Glomerular endothelial cell (primary cell): ENCODE measurements around the gene HDHD3. TPM values are rescaled to one million over a fixed set of nuclear protein-coding genes. Genes with fewer than 3 reads are reported as not detected.
"Not testable (repeated sequence)": the region's sequence is repeated elsewhere in the genome, so short reads cannot be mapped to it uniquely, and the experiment has no call there.

ENCODE experiments used
- DNase-seq: peaks from one replicate; pipeline ENCODE4 v3.0.0-alpha.2; 2011; ENCODE audit warnings: low read depth, low spot score; ENCODE audit errors: extremely low read depth
- total RNA-seq: library from RNA; depleted of rRNA; stranded (reverse); fragments of >200 nt; gene quantifications from 2 replicates; pipeline ENCODE4 v1.2.3, GENCODE V29; 2015

The HDHD3 gene
- total RNA-seq, 1 donor from 2014 or later, result 8.5 TPM

DNA sequence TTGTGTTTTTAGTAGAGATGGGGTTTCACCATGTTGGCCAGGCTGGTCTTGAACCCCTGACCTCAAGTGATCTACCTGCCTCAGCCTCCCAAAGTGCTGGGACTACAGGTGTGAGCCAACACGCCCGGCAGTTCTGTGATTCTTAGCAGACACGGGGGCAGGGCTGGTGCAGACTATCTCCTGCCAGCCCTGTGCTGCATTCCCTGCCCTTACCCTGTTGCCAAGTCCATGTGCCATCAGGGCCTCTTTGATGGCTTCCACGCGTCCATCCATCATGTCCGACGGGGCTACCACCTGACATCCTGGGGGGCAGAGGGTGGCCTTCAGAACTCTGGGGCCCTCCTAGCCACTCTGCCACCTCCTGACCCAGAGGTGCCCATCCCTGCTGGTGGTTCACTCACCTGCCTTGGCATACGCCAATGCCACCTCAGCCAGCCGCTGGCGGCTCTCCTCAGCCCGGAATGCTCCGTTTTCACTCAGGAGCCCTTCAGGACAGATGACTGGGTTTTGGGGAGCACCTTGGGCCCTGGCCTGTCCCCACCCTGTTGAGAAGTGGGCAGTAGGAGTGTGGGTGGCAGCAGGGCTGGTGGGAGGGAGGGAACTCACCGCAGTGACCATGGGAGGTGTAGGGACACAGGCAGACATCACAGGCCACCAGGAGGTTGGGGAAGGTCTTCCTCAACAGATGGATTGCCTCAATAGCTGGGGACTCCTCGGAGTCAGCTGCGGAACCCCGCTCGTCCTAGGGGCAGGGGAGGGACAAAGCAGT is 13.6 kb upstream of the HDHD3 start:
- no peak for DNase-seq

- no peak for DNase-seq
Measured at GRCh38 chr9:113389451-113389850, 12.7 kb upstream of the HDHD3 start.

DNA sequence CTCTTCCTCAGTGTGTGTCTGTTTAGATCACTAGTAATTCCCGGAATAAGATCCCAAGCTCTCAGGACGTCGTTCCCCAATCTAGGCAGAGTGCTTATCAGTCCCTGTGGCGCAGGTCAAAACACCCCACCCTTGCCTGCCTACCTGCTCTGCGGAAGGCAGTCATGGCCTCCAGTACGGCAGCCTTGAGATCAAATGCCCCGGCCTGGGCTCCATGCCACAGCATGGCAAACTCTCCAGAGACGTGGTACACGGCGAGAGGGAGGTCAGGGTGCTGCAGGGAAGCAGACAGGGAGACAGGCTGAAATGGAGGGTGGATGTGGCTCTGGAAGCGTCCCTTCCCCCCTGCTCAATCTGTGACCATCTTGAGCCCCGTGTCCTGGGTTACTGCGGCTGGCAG is 12.0 kb upstream of the HDHD3 start:
- no peak for DNase-seq

DNA sequence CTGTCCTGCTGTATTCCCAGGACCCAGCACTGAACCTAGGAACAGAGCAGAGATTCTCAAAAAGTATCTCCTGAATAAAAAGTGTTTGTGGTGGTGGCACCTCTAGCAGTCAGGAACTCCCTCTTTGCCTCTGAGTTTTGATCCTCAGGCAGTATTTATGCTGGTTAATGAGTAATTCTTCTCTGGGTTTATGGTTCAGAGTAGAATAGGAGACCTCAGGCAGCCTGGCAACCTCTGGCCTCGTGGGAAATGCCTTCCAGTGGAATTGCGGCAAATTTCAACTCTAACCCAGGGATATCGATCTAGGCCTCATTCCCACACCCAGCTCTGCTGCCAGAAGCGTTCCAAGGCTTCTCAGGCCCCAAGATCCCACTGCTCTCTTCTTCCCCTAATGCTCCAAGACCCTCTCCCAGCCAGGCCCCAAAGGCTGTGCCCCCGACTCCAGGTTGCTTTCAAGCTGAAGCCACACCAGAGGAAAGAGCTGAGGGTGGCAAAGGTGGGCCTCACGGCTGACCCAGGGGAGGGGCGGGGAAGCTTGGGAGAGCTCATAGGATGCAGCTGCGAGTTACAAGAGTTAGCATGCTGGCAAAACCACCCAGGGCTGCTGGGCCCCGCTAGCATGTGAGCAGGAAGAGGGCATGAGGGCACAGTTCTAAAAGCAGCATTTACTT is 10.9 kb upstream of the HDHD3 start:
- DNase-seq, result no peak

DNA sequence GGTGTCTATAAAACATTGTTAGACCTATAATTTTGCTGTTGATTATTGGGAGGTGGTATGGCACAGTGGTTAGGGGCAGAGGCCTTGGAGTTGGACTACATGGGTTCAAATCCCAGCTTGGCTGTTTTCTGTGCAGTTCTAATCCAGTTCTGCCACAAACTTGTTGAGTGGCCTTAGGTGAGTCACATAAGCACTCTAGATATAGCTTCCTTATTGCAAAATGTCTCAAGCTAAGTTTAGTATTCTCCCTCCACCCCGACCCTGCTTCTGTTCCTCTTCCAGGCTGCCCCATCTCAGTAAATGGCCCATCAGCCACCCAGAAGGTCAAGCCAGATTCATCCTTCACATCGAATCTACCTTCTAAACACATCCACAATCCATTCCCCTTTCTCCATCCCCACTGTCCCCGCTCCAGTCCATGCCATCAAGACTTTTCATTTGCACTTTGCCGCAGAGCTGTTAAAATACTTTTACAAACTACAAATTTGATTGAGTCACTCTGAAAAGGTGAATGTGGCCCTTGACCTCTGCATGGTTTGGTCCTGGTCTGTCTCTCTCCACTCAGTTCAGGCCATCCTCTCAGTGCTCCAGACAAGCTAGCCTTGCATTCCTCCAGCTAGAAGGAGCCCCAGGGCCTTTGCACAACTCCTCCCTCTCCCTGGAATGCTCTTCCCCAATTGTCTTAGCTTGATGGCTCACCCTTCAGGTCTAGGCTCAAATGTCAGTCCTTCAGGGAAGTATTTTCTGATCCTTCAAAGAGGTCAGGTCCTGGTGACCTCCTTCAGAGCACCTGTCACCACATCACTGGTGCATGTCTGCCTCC is 10.0 kb upstream of the HDHD3 start:
- no peak for DNase-seq

- no peak for DNase-seq
Measured at GRCh38 chr9:113381909-113382411, 5.2 kb upstream of the HDHD3 start.

GRCh38 chr9:113381441-113381840 is 4.7 kb upstream of the HDHD3 start:
- not testable (repeated sequence) for DNase-seq

GRCh38 chr9:113380869-113381378 is 4.1 kb upstream of the HDHD3 start:
- DNase-seq, result no peak

DNA sequence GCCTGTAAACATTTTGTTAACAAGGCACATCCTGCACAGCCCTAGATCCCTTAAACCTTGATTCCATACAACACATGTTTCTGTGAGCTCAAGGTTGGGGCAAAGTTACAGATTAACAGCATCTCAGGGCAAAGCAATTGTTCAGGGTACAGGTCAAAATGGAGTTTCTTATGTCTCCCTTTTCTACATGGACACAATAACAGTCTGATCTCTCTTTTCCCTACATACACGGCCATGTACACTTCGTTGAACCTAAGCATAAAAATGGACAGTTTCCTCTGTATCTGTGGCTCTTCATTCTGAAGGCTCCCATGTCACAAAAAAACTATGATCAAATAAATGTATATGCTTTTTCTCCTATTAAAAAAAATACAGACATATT is 3.0 kb upstream of the HDHD3 start:
- DNase-seq, result not testable (repeated sequence)

DNA sequence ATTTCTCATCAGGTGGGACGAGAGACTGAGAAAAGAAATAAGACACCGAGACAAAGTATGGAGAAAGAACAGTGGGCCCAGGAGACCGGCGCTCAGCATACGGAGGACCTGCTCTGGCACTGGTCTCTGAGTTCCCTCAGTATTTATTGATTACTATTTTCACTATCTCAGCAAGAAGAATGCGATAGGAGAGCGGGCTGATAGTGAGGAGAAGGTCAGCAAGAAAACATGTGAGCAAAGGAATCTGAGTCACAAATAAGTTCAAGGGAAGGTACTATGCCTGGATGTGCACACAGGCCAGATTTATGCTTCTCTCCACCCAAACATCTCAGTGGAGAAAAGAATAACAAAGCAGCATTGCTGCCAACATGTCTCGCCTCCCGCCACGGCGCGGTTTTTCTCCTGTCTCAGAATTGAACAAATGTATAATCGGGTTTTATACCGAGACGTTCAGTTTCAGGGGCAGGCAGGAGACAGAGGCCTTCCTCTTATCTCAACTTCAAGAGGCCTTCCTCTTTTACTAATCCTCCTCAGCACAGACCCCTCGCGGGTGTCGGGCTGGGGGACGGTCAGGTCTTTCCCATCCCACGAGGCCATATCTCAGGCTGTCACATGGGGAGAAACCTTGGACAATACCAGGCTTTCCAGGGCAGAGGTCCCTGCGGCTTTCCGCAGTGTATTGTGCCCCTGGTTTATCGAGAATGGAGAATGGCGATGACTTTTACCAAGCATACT is 2.5 kb upstream of the HDHD3 start:
- DNase-seq, result not testable (repeated sequence)

GRCh38 chr9:113375057-113376023 is 1.4 kb downstream of the HDHD3 start:
- DNase-seq, result no peak

GRCh38 chr9:113373676-113374392 is 3.0 kb downstream of the HDHD3 start:
- no peak for DNase-seq

GRCh38 chr9:113373256-113373655 is 3.5 kb downstream of the HDHD3 start:
- no peak for DNase-seq

- DNase-seq, result no peak
Measured at GRCh38 chr9:113372059-113372458, 4.7 kb downstream of the HDHD3 start.

GRCh38 chr9:113370806-113371325 is 5.9 kb downstream of the HDHD3 start:
- DNase-seq, result no peak

DNA sequence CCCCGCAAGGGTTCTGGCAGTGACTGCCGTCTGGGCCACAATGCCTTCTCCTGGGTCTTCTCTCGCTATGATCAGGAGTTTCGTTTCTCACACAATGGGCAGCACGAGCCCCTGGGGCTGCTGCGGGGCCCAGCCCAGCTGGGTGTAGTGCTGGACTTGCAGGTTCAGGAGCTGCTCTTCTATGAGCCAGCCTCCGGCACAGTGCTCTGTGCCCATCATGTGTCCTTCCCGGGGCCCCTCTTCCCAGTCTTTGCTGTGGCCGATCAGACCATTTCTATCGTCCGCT is 7.0 kb downstream of the HDHD3 start:
- no peak for DNase-seq

GRCh38 chr9:113368982-113369854 is 7.6 kb downstream of the HDHD3 start:
- DNase-seq, result no peak
